ENCODE data around the gene MAGEF1.

Gene MAGEF1, protein sequence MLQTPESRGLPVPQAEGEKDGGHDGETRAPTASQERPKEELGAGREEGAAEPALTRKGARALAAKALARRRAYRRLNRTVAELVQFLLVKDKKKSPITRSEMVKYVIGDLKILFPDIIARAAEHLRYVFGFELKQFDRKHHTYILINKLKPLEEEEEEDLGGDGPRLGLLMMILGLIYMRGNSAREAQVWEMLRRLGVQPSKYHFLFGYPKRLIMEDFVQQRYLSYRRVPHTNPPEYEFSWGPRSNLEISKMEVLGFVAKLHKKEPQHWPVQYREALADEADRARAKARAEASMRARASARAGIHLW

GRCh38 chr3:184711493-184712247, at the start of gene MAGEF1:
TSS of gene MAGEF1 (minus strand) at chr3:184712064. CDS start at chr3:184711821, 243 bp downstream.
- peak; percentile 70 for DNase-seq

- no peak for DNase-seq
Observed at GRCh38 chr3:184761075-184761841, 49.4 kb upstream of the MAGEF1 start.

DNA sequence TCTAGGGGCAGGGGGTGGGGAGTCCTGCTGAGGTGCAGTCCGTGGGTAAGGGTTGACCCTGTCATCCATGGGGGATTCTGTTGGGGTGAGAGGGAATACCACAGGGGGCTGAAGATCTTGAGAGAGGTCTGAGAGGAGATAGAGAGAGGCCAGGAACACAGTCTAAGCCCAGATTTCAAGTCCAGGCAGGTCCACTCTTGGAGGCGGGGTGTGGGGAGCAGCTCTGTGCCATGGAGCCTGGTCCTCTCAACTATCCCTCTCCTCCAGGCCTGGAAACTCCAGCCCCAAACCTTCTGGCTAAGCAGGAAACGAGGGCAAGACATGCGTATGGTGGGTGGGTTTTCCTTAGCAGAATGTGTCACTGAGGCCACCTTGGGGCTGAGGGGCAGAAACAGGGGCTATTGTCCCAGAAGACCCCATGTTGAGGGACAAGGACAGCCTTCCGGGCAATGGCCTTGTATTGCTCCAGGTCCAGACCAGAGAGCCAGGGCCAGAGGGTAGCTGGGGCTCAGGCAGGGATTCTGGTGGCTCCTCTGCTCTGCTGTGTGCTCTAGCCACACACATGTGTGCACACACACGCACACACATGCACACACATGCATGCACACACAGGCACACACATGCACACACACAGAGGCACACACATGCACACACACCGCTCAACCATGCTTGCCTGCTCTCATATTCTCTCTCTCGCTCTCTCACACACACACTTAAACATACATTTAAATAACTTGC, 48.6 kb upstream of the MAGEF1 start:
- DNase-seq = no peak

DNA sequence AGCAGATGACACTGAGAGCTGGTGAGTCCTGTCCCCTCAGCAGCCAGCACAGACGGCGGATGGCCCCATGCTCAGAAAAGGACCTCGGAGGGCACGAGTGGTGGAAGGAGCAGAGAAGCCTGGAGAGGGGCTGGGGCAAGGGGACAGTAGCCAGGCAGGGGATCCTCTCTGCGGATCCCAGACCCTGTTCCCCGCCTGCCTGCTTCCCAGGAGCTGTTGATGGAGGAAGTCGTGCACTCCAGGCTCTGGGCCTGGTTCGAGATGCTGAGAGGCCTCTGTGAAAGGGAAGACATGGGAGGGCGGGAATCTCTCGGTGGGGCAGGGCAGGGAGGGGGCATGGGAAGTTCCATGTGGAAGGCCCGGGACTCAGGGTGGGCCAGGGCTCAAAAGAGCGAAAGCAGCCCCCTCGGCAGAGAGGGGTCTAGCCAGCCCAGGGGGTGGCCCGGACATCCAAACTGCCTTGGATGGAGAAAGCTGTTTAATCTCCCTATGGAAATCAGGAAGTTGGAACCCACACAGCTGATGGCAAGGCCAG, 47.9 kb upstream of the MAGEF1 start:
- DNase-seq = no peak

- DNase-seq = no peak
Observed at GRCh38 chr3:184758056-184758455, 46.2 kb upstream of the MAGEF1 start.

DNA sequence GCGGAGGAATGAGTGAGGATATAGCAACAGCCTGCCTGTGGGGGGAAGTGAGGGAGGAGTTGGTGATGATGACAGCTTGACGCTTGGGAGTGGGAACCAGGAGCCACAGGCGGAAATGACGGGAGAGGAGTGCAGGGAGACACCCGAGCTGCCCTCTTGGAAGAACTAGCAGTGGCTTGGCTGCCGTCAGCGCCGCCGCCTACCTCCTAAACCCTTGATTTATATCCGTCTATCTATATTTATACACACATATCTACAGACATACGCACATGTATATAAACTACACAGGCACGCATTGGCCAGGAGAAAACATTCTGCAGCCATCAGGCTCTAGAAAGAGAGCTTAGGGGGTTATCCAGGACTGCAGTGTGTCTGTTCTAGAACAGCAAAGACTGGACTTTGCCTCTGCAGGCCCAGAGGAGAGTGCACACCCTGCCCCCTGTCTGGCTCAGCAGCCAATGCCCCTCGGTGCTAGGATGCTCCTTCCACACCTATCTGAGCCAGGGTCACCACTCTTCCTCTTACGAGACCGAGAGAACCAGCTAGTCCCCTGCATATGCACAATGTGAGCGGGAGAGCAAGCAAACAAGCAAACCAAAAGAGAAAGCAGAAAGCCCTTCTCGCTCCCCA, 45.3 kb upstream of the MAGEF1 start:
- peak; percentile 39 for DNase-seq

DNA sequence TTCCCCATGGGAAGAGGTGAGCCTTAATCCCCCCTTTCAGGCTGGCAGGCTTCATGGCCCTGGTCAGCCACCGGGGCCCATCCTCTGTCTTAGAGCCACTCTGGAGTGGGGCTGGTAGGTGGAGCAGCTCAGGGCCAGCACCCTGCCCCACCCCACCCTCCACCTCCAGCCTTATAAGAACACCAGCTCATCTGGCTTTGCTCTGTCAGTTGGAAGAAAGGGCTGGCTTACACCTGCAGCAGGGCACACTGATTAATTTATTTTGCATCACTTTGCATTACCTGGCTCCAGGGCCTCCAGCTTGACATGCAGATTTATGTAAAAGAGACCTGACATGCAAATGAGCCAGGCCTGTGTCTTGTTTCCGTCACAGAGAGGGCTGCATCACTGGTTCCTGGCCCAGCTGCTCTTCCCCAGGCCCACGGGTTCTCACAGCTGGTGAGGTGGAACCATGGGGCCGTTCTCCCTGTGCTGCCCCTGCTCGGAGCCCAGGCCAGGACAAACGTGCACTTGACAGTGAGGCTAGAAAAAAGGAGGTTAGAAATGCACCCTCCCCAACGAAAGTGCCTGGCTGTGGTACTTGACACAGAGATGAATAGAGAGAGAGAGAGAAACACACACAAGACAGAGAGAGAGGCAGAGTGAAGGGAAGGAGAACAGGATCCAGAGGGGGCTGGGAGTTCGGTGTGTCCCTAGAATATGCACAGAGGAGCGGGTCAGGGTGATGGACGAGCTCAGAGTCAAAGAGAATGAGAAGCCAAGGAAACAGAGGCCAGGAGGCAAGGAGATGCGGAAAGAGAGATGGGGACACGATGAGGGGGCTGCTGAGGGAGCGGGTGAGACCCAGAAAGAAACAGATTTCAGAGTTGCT, 44.5 kb upstream of the MAGEF1 start:
- DNase-seq = no peak

DNA sequence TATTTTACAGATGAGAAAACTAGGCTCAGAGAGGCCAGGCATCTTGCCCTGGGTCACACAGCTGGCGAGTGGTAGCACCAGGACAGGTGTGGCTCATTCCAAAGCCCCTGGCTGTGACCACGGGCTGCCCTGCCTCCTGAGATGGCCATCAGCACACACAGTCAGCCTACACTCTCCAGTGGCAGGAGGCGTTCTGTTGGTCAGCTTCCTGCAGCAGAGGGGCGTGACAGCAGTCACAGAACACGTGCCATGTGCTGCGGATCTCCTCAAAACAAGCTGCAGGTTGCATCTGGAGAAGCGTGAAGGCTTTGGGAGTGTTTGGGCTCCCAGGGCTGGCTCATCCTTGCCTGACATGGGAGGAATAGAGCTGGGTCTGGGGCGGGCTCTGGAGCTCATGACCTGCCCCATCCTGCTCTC, 43.5 kb upstream of the MAGEF1 start:
- no peak for DNase-seq

DNA sequence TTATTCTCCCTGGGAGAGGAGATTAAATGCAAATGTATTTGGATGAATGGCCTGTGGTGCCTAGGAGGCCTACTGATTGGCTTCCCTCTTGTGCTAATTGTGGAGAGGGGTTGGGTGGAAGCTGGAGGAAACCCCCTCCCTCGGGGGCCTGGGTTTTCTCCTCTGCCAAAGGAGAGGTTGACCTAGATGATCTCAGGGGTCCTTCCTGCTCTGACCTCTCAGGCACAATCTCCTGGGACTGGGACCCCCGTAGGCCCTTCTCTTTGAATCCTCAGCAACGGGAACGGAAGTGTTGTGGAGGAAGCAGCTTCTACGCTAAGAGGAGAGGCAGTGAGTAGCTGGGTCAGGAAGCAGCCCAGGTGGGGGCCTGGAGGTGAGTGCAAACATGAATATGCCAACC, 40.5 kb upstream of the MAGEF1 start:
- no peak for DNase-seq

DNA sequence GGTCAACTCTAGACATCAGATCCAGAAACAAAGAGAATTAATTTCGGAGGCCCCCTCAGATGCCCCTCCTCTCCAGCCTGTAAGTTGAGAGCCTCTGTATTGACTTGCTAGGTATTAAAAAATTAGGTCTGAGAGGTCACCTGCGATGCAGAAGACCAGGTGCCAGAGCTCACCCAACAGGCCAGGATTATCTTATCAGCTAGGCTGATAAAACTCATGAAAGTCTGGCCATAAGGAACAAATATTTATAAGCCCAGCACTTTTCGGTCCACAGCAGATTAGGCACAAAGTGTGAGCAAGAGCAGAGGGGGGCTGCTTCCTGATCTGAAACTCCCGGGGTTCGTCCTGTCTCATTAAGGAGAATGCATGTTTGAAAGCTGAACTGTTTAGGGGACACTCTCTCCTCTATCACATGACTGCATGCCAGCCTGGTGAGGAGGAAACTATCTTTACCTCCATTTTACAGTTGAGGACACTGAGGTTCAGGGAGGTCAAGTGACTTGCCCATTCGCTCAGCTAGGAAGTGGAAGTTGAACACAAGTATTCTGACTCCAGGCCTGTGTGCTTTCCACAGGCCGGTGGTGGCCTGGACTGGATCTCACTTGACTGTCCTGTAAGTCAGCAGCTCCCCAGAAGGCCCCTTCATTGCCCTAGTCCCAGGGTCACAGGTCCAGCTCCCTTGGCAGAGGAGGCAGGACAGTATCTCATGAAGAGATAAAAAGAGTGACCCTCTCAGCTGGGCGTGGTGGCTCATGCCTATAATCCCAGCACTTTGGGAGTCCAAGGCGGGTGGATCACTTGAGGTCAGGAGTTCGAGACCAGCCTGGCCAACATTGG, 39.6 kb upstream of the MAGEF1 start:
- DNase-seq = no peak

DNA sequence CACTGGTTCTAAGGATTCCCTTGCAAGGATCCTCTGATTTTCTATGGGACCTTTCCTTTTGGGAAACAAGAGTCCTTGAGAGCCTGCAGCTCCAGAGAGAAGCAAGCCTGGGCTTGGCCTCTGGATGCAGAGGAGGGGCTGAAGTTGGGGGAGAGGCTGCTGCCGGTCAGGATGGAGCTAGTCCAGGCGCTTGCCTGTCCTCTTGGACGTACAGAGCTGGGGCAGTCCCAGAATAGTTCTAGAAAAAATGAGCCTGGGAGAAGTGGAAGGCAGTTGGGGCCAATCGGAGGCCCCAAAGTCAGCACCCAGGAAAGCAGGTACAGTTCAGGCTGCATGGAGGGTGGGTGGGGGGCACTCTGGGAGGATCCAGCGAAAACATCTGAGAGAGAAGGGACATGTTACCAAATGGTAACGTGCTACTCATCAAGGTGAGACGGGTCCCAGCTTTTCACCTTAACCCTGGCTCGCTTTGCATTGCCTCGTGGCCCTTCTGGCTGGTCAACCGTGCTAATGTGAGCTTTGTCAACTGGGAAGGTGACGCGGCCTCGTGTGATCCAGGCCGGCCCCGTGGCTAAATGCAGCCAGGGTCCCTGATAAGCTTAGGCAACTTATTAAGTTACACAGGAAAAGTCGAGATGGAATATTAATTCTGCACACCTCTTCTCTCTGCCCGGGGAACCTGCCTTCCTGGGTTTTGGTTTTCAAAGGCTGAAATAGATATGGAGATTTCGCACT, 38.7 kb upstream of the MAGEF1 start:
- DNase-seq = no peak

GRCh38 chr3:184749168-184749744, 37.4 kb upstream of the MAGEF1 start:
- no peak for DNase-seq

DNA sequence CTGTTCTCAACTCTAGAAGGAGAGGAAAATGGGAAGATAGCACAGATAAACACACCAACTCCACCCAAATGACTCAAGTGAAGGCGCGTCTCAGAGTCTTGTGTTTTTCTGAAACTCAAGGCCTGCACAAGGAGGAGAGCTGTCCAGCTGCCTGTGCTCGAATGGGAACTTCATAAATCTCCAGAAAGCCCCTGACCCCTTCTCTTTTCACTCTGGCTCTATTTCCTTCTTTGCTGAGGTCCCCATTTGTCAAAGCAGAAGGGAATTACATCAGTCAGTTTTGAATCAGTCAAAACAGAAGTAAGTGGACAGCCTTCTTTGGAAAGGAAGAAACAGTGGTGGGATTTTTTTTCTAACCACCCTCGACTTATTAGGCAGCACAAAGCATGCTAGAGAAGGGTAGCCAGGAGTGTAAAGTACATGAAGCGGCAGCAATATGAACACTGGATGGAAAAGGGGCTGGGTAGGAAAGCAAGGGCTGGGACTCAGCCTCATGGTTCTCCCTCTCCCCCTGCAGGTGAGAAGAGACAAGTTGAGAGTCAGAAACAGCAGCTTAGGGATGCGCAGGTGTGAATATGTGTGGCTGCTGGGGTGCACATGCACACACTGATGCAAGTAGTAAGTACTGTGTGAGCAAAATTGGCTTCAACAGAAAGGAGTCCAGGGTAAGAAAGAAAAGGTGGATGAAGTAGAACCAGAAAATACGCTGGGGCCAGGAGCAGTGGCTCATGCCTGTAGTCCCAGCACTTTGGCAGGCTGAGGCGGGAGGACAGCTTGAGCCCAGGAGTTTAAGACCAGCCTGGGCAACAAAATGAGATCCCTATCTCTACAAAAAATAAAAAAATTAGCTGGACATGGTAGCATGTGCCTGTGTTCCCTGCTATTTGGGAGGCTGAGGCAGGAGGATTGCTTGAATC, 36.6 kb upstream of the MAGEF1 start:
- peak; percentile 44 for DNase-seq

- no peak for DNase-seq
Observed at GRCh38 chr3:184746131-184747120, 34.6 kb upstream of the MAGEF1 start.

DNA sequence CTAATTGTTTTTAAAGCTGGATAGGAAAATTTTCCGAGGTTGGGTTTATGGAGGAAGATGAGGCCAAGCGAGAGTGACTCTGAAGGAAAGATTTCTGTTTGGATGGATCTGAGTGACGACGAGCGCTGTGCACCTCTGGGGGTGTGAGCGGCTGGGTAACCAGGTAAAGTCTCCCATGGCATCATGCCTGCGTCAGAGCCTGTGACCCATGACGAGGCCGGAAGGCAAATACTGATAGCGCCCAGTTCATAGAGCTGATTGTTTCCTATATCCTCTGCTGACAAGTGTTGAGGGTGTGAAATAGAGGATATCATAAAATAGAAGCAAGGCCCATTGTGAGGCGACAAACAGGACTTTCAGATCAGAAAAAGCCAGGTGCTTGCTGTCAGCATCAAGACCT, 33.7 kb upstream of the MAGEF1 start:
- peak; percentile 1 for DNase-seq

- DNase-seq = no peak
Observed at GRCh38 chr3:184743248-184743647, 31.4 kb upstream of the MAGEF1 start.
